Subcutaneous abdominal adipose tissue (tissue), 5 donors: ENCODE measurements around the gene CASK.

Source experiments
- H3K27ac ChIP-seq: one replicate; pipeline ENCODE4 v1.7.0; 2013; ENCODE audit warnings: low read depth, mild to moderate bottlenecking, inconsistent platforms, low read length, moderate library complexity
- H3K27me3 ChIP-seq, 5 donors: one replicate each; pipeline ENCODE4 v1.7.0; 2013; ENCODE audit warnings: low read length in 5 of 5, inconsistent platforms in 1 of 5; ENCODE audit not compliant: control insufficient read depth in 5 of 5, insufficient read depth in 4 of 5
- H3K36me3 ChIP-seq, 5 donors: one replicate each; pipeline ENCODE4 v1.7.0; 2013; ENCODE audit warnings: low read length in 5 of 5; ENCODE audit not compliant: control insufficient read depth in 5 of 5, insufficient read depth in 5 of 5
- H3K4me1 ChIP-seq, 5 donors: one replicate each; pipeline ENCODE4 v1.7.0; 2013; ENCODE audit warnings: low read length in 5 of 5, mild to moderate bottlenecking in 3 of 5, moderate library complexity in 1 of 5; ENCODE audit not compliant: control insufficient read depth in 5 of 5, insufficient read depth in 5 of 5
- H3K4me3 ChIP-seq, 5 donors: one replicate each; pipeline ENCODE4 v1.7.0; 2013; ENCODE audit warnings: low read length in 5 of 5, low read depth in 1 of 5
- H3K9ac ChIP-seq, 5 donors: one replicate each; pipeline ENCODE4 v1.7.0; 2013; ENCODE audit warnings: low read length in 5 of 5, mild to moderate bottlenecking in 4 of 5, moderate library complexity in 3 of 5
- H3K9me3 ChIP-seq, 5 donors: one replicate each; pipeline ENCODE4 v1.7.0; 2013; ENCODE audit warnings: low read length in 5 of 5; ENCODE audit not compliant: control insufficient read depth in 5 of 5
- donor health status: healthy.
- donor health status: healthy.
- donor health status: healthy.
- donor health status: healthy.
- donor health status: healthy.

The CASK gene

GRCh38 chrX:41590641-41591040, 332.7 kb downstream of the CASK start:
- Histone ChIP-seq H3K27ac (no peak overlapping the region), H3K36me3 (peaks cover 0 to 2% (median 0%) of the 10 kb centered on the region in 5 donors), H3K4me1 (peaks cover 0 to 5% (median 0%) of the 10 kb centered on the region in 5 donors), H3K9ac (no peak overlapping the region), H3K4me3 (no peak overlapping the region), H3K27me3 (peaks cover 0 to 6% (median 4%) of the 10 kb centered on the region in 5 donors), H3K9me3 (no peaks in the 10 kb centered on the region)

DNA sequence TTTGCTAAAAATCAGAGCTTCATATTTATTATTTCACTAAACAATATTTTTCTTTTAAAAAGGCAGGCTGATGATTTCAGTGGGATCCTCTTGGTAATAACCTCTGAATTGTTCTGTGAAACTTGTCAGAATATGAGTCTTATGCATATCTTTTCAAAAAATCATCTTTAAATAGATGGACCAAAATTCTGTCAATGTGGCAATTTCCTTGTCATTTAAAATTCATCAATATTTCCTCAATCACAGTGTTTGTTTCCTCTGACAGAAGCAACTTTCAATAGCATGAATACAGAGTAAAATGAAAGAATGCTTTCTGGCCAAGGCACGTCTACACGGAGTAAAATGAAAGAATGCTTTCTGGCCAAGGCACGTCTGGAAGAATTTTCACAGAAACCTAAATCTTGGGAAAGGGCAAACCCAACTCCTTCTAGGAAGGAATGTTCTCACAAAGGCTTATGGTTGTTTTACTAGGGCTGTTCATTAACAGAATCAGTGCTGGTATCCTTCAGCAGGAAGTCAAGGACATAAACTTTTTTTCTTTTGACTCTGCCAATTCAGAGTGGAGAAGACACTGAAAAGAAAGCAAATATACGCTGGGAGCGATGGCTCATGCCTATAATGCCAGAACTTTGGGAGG, 333.6 kb downstream of the CASK start:
- peaks cover 0 to 2% (median 0%) of the 10 kb centered on the region in 5 donors for H3K36me3 ChIP-seq
- no peak overlapping the region for H3K4me3 ChIP-seq
- H3K9ac ChIP-seq, result peak overlapping the region in 1 of 5 donors; percentile 8
- peaks cover 0 to 5% (median 0%) of the 10 kb centered on the region in 5 donors for H3K4me1 ChIP-seq
- H3K9me3 ChIP-seq, result no peaks in the 10 kb centered on the region
- H3K27me3 ChIP-seq, result peaks cover 0 to 6% (median 4%) of the 10 kb centered on the region in 5 donors
- H3K27ac ChIP-seq, result no peak overlapping the region

GRCh38 chrX:41588271-41588670, 335.1 kb downstream of the CASK start:
- Histone ChIP-seq H3K27ac (no peak overlapping the region), H3K27me3 (peaks cover 0 to 5% (median 0%) of the 10 kb centered on the region in 5 donors), H3K4me1 (peaks cover 0 to 5% (median 0%) of the 10 kb centered on the region in 5 donors), H3K9ac (no peak overlapping the region), H3K9me3 (no peaks in the 10 kb centered on the region), H3K36me3 (peaks cover 0 to 2% (median 0%) of the 10 kb centered on the region in 5 donors), H3K4me3 (no peak overlapping the region)

DNA sequence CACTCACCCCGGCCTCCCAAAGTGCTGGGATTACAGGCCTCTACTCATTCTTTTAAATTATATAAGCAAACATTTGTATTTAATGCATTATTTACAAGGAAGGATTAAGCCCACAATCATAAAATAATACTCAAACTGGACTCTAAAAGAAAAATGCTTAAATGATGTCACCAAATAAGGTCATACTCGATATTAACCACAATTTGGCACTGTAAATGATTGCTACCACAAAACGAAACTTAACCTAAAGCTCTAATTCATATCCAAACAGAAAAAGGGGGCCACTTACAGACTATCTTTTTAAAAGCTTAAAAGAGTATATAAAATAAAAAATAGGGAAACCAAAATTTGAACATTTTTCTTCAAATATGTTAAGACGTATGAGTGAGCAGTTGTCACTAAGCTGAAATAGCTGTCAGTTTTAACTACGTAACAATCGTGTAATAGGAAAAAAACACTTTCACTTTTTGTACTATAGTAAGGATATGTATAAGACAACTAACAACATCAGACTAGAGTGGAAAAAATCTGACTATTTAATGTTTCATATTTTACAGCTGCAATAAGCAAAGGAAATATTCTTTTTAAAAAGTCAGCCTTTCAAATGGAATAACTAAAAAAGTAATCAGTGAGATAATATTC, 342.8 kb downstream of the CASK start:
- Histone ChIP-seq H3K9ac (no peak overlapping the region), H3K27ac (no peak overlapping the region), H3K4me3 (no peak overlapping the region), H3K9me3 (no peaks in the 10 kb centered on the region), H3K27me3 (peaks cover 0 to 10% (median 3%) of the 10 kb centered on the region in 5 donors), H3K4me1 (no peaks in the 10 kb centered on the region), H3K36me3 (peaks cover 0 to 3% (median 0%) of the 10 kb centered on the region in 5 donors)

DNA sequence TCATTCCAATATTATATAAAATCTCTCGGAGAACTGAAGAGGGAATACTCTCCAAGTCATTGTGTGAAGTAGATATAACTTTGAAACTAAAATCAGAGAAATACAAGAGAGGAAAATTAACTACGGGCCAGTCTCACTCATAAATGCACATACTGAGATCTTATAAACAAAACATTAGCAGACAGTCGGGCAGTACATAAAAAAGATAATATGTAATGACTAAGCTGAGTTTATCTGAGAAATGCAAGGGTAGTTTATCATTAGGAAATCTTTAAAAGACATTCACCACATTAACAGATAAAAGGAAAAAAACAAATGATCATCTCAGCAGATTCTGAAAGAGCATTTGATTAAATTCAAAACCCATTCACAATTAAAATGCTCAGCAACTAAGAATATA, 359.5 kb downstream of the CASK start:
- no peak overlapping the region for H3K27ac ChIP-seq
- H3K27me3 ChIP-seq, result no peaks in the 10 kb centered on the region
- no peak overlapping the region for H3K4me3 ChIP-seq
- H3K9ac ChIP-seq, result no peak overlapping the region
- peaks cover 2 to 14% (median 7%) of the 10 kb centered on the region in 5 donors for H3K4me1 ChIP-seq
- no peaks in the 10 kb centered on the region for H3K9me3 ChIP-seq
- no peaks in the 10 kb centered on the region for H3K36me3 ChIP-seq

DNA sequence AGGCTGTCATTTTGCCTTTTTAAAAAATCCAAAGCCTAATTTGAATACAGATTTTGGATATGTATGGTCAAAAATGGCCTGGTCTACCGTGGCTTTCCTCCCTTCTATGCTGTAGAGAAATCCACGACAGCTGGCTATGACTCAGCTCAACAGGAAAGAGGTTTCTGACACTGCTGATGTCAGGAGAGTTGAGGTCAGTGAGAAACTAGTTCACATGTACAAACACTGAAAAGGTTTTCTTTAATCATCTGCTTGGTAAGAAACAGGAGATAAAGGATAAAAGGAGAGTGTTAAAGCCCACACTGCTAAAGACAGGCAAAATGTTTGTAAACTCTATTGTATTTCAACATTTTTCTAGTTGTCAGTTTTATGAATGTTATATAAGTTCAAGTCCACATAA, 362.3 kb downstream of the CASK start:
- Histone ChIP-seq H3K27ac (no peak overlapping the region), H3K9me3 (no peaks in the 10 kb centered on the region), H3K4me1 (peaks cover 2 to 14% (median 9%) of the 10 kb centered on the region in 5 donors), H3K4me3 (no peak overlapping the region), H3K9ac (no peak overlapping the region), H3K27me3 (peaks cover 0 to 3% (median 0%) of the 10 kb centered on the region in 5 donors), H3K36me3 (no peaks in the 10 kb centered on the region)

- no peak overlapping the region for H3K4me3 ChIP-seq
- peaks cover 2 to 14% (median 9%) of the 10 kb centered on the region in 5 donors for H3K4me1 ChIP-seq
- peak overlapping the region in 1 of 5 donors; percentile 70 for H3K9ac ChIP-seq
- no peaks in the 10 kb centered on the region for H3K9me3 ChIP-seq
- H3K27ac ChIP-seq, result peak overlapping the region; percentile 26
- H3K27me3 ChIP-seq, result peaks cover 0 to 3% (median 0%) of the 10 kb centered on the region in 5 donors
- no peaks in the 10 kb centered on the region for H3K36me3 ChIP-seq
Measured at GRCh38 chrX:41559235-41560052, 363.9 kb downstream of the CASK start.

GRCh38 chrX:41558531-41558930, 364.8 kb downstream of the CASK start:
- H3K36me3 ChIP-seq, result no peaks in the 10 kb centered on the region
- H3K4me3 ChIP-seq, result no peak overlapping the region
- H3K27me3 ChIP-seq, result peaks cover 0 to 3% (median 0%) of the 10 kb centered on the region in 5 donors
- H3K4me1 ChIP-seq, result peaks cover 2 to 14% (median 9%) of the 10 kb centered on the region in 5 donors
- H3K9me3 ChIP-seq, result no peaks in the 10 kb centered on the region
- no peak overlapping the region for H3K9ac ChIP-seq
- no peak overlapping the region for H3K27ac ChIP-seq

GRCh38 chrX:41556958-41557357, 366.4 kb downstream of the CASK start:
- Histone ChIP-seq H3K27me3 (peaks cover 0 to 3% (median 0%) of the 10 kb centered on the region in 5 donors), H3K36me3 (no peaks in the 10 kb centered on the region), H3K9me3 (no peaks in the 10 kb centered on the region), H3K4me3 (no peak overlapping the region), H3K4me1 (peaks cover 2 to 14% (median 9%) of the 10 kb centered on the region in 5 donors), H3K27ac (no peak overlapping the region), H3K9ac (no peak overlapping the region)
